Stimulated activated CD8-positive, alpha-beta memory T cell treated with anti-CD3 and anti-CD28 coated beads, Interleukin-4, amount 100 ng/mL, for 1 hour (primary cell): Measurements from ENCODE around the gene TUNAR.

ENCODE experiments used
- DNase-seq, 2 donors: peaks; one replicate each; pipeline ENCODE4 v3.0.0-alpha.2; 2020; ENCODE audit warnings: low read depth in 2 of 2, low spot score in 1 of 2

Gene TUNAR

GRCh38 chr14:95871531-95871930, 5.1 kb upstream of the TUNAR start:
- no peak for DNase-seq

- no peak for DNase-seq
Measured at GRCh38 chr14:95872777-95873176, 3.9 kb upstream of the TUNAR start.

GRCh38 chr14:95875831-95876760, 536 bp upstream of the TUNAR start:
- no peak for DNase-seq

GRCh38 chr14:95877633-95878032, 1.0 kb downstream of the TUNAR start:
- no peak for DNase-seq

GRCh38 chr14:95884377-95884776, 7.7 kb downstream of the TUNAR start:
- DNase-seq: no peak

- no peak for DNase-seq
Measured at GRCh38 chr14:95885278-95885677, 8.6 kb downstream of the TUNAR start.

- no peak for DNase-seq
Measured at GRCh38 chr14:95885866-95886265, 9.2 kb downstream of the TUNAR start.

- DNase-seq: no peak
Measured at GRCh38 chr14:95886366-95887056, 9.9 kb downstream of the TUNAR start.

- no peak for DNase-seq
Measured at GRCh38 chr14:95887351-95887750, 10.7 kb downstream of the TUNAR start.

- DNase-seq: no peak
Measured at GRCh38 chr14:95889236-95889979, 12.8 kb downstream of the TUNAR start.

GRCh38 chr14:95891742-95892141, 15.1 kb downstream of the TUNAR start:
- no peak for DNase-seq

GRCh38 chr14:95892142-95892541, 15.5 kb downstream of the TUNAR start:
- no peak for DNase-seq

- DNase-seq: no peak
Measured at GRCh38 chr14:95895720-95896119, 19.1 kb downstream of the TUNAR start.

GRCh38 chr14:95896498-95897135, 20.0 kb downstream of the TUNAR start:
- no peak for DNase-seq

- DNase-seq: no peak
Measured at GRCh38 chr14:95897280-95897679, 20.6 kb downstream of the TUNAR start.

GRCh38 chr14:95901054-95901453, 24.4 kb downstream of the TUNAR start:
- no peak for DNase-seq

GRCh38 chr14:95902273-95902826, 25.7 kb downstream of the TUNAR start:
- DNase-seq: no peak

- no peak for DNase-seq
Measured at GRCh38 chr14:95903165-95903564, 26.5 kb downstream of the TUNAR start.

GRCh38 chr14:95903616-95904107, 27.0 kb downstream of the TUNAR start:
- DNase-seq: no peak

- DNase-seq: no peak
Measured at GRCh38 chr14:95906591-95906990, 30.0 kb downstream of the TUNAR start.

GRCh38 chr14:95910628-95911027, 34.0 kb downstream of the TUNAR start:
- no peak for DNase-seq
